H1 (cell line): ENCODE measurements around the gene SEMA4D. TPM values are rescaled to one million over a fixed set of nuclear protein-coding genes. Genes with fewer than 3 reads are reported as not detected.

ENCODE experiments used
- CTCF ChIA-PET: fragments of 300-600 bp; sonication (Branson Sonifier 250); formaldehyde crosslinking; loops from one replicate; lab custom pipeline; 2021; ENCODE audit not compliant: partially characterized antibody; lab: Charles Lee
- POLR2A ChIA-PET: fragments of 300-600 bp; sonication (Branson Sonifier 250); formaldehyde crosslinking; loops from one replicate; lab custom pipeline; 2021; ENCODE audit warnings: inconsistent platforms; ENCODE audit not compliant: partially characterized antibody; lab: Charles Lee
- DNase-seq, 2 experiments: peaks; one replicate each; pipeline versions ENCODE4 v3.0.0 to v3.0.0-alpha.2; 2010 to 2022; ENCODE audit warnings: low spot score in 2 of 2, low read depth in 1 of 2, mixed read lengths in 1 of 2
- FAIRE-seq: peaks from 2 replicates; lab custom pipeline; 2011; peaks lifted over from hg19 to GRCh38; lab: Jason Lieb, UNC
- H2AFZ ChIP-seq: 2 replicates; pipeline ENCODE4 v1.8.1; 2012; ENCODE audit warnings: low read length, inconsistent platforms
- H2AK5ac ChIP-seq: 2 replicates; pipeline ENCODE4 v1.6.1; 2013; ENCODE audit warnings: low read depth, low read length
- H2BK120ac ChIP-seq: replicated peaks from 2 replicates; pipeline ENCODE3; 2013; ENCODE audit warnings: low read depth, low read length, inconsistent platforms
- H2BK12ac ChIP-seq: 2 replicates; pipeline ENCODE4 v1.6.1; 2013; ENCODE audit warnings: low read depth, low read length
- H2BK15ac ChIP-seq: 2 replicates; pipeline ENCODE4 v1.6.1; 2013; ENCODE audit warnings: low read length
- H2BK20ac ChIP-seq: 2 replicates; pipeline ENCODE4 v1.6.1; 2013; ENCODE audit warnings: low read length
- H2BK5ac ChIP-seq: 2 replicates; pipeline ENCODE4 v1.6.1; 2013; ENCODE audit warnings: low read depth, low read length
- H3K14ac ChIP-seq: 2 replicates; pipeline ENCODE4 v1.6.1; 2013; ENCODE audit warnings: inconsistent platforms; ENCODE audit not compliant: insufficient read length
- H3K18ac ChIP-seq: 2 replicates; pipeline ENCODE4 v1.6.1; 2013; ENCODE audit warnings: low read length; ENCODE audit errors: extremely low read depth
- H3K23ac ChIP-seq: 2 replicates; pipeline ENCODE4 v1.6.1; 2013; ENCODE audit warnings: inconsistent platforms; ENCODE audit not compliant: insufficient read length
- H3K23me2 ChIP-seq: 2 replicates; pipeline ENCODE4 v1.6.1; 2013; ENCODE audit warnings: low read depth, low read length
- H3K27ac ChIP-seq: 2 replicates; pipeline ENCODE4 v1.6.1; 2011; ENCODE audit warnings: low read depth, low read length, inconsistent platforms
- H3K27me3 ChIP-seq, 4 experiments: replicated peaks in 1 of 4; 1 replicate in 1 of 4; 2 replicates in 3 of 4; pipeline versions ENCODE4 v1.6.1 to v1.8.1; 2011 to 2013; ENCODE audit warnings: low read length in 3 of 4, mild to moderate bottlenecking in 3 of 4, inconsistent platforms in 2 of 4, mixed read lengths in 2 of 4, moderate library complexity in 1 of 4; ENCODE audit not compliant: control insufficient read depth in 3 of 4, insufficient read depth in 3 of 4; ENCODE audit errors: extremely low read depth in 1 of 4
- H3K36me3 ChIP-seq, 4 experiments: 2 replicates each; pipeline versions ENCODE4 v1.6.1 to v1.8.1; 2011 to 2013; ENCODE audit warnings: mild to moderate bottlenecking in 4 of 4, low read length in 3 of 4, moderate library complexity in 2 of 4, control low read depth in 1 of 4, inconsistent platforms in 1 of 4; ENCODE audit not compliant: insufficient read depth in 4 of 4, control insufficient read depth in 2 of 4
- H3K4ac ChIP-seq: replicated peaks from 2 replicates; pipeline ENCODE3; 2013; ENCODE audit warnings: low read length, low read depth, mixed read lengths, inconsistent platforms; ENCODE audit not compliant: insufficient read length
- H3K4me1 ChIP-seq, 4 experiments: replicated peaks in 1 of 4; 1 replicate in 1 of 4; 2 replicates in 3 of 4; pipeline versions ENCODE4 v1.6.1 to v1.8.1; 2011 to 2013; ENCODE audit warnings: low read length in 3 of 4, inconsistent platforms in 2 of 4, mixed read lengths in 1 of 4; ENCODE audit not compliant: insufficient read depth in 4 of 4, control insufficient read depth in 3 of 4
- H3K4me2 ChIP-seq, 2 experiments: 2 replicates each; pipeline versions ENCODE4 v1.6.1 to v1.8.1; 2011 to 2013; ENCODE audit warnings: low read depth in 2 of 2, low read length in 2 of 2, control low read depth in 1 of 2, inconsistent platforms in 1 of 2, mild to moderate bottlenecking in 1 of 2; ENCODE audit not compliant: insufficient read depth in 1 of 2
- H3K4me3 ChIP-seq, 4 experiments: fragments of 200-600, 300-600 bp in 1 of 4; sonication (generic), shearing (Covaris generic), sonication (Bioruptor Twin) in 1 of 4; 2 replicates each; pipeline versions ENCODE4 v1.5.1 to v1.8.1; 2011 to 2016; ENCODE audit warnings: low read length in 4 of 4, low read depth in 3 of 4, control low read depth in 2 of 4, inconsistent platforms in 2 of 4, mild to moderate bottlenecking in 2 of 4, mixed read lengths in 1 of 4, moderate library complexity in 1 of 4; ENCODE audit not compliant: insufficient read depth in 2 of 4; ENCODE audit errors: extremely low read depth in 1 of 4
- H3K56ac ChIP-seq: replicated peaks from 2 replicates; pipeline ENCODE3; 2013; ENCODE audit warnings: low read depth, mild to moderate bottlenecking, mixed read lengths, low read length, inconsistent platforms; ENCODE audit not compliant: insufficient read length
- H3K79me1 ChIP-seq: 2 replicates; pipeline ENCODE4 v1.6.1; 2013; ENCODE audit warnings: low read depth, low read length, control low read depth
- H3K79me2 ChIP-seq, 2 experiments: 2 replicates each; pipeline versions ENCODE4 v1.6.1 to v1.8.1; 2012 to 2013; ENCODE audit warnings: low read length in 2 of 2, mild to moderate bottlenecking in 2 of 2, inconsistent platforms in 1 of 2; ENCODE audit not compliant: insufficient read depth in 2 of 2, control insufficient read depth in 1 of 2
- H3K9ac ChIP-seq, 4 experiments: replicated peaks in 1 of 4; 1 replicate in 1 of 4; 2 replicates in 3 of 4; pipeline versions ENCODE4 v1.6.1 to v1.8.1; 2011 to 2013; ENCODE audit warnings: low read depth in 3 of 4, low read length in 3 of 4, control low read depth in 2 of 4, mild to moderate bottlenecking in 2 of 4, moderate library complexity in 2 of 4, inconsistent platforms in 1 of 4; ENCODE audit errors: extremely low read depth in 1 of 4
- H3K9me3 ChIP-seq, 2 experiments: 2 replicates each; pipeline versions ENCODE4 v1.6.1 to v1.8.1; 2012 to 2013; ENCODE audit warnings: mild to moderate bottlenecking in 2 of 2, moderate library complexity in 2 of 2, control low read depth in 1 of 2, inconsistent platforms in 1 of 2, low read depth in 1 of 2, low read length in 1 of 2, mixed read lengths in 1 of 2; ENCODE audit not compliant: insufficient read depth in 2 of 2
- H4K20me1 ChIP-seq, 2 experiments: replicated peaks in 1 of 2; 2 replicates each; pipeline versions ENCODE3 to v1.8.1; 2011 to 2013; ENCODE audit warnings: inconsistent platforms in 2 of 2, low read length in 2 of 2, mild to moderate bottlenecking in 1 of 2; ENCODE audit not compliant: insufficient read depth in 2 of 2, control insufficient read depth in 1 of 2
- H4K5ac ChIP-seq: 2 replicates; pipeline ENCODE4 v1.6.1; 2013; ENCODE audit warnings: low read length, low read depth, mixed read lengths, inconsistent platforms; ENCODE audit not compliant: insufficient read length
- H4K8ac ChIP-seq: 2 replicates; pipeline ENCODE4 v1.8.0; 2013; ENCODE audit warnings: mild to moderate bottlenecking, moderate library complexity, low read length, inconsistent platforms; ENCODE audit not compliant: insufficient read depth; ENCODE audit errors: extremely low read depth
- H4K91ac ChIP-seq: replicated peaks from 2 replicates; pipeline ENCODE3; 2013; ENCODE audit warnings: low read length, mixed read lengths, inconsistent platforms; ENCODE audit not compliant: insufficient read length
- CHD1 ChIP-seq: IDR thresholded peaks from 2 replicates; pipeline ENCODE4 v1.6.1; 2012; ENCODE audit warnings: low read depth, low read length, improper control_type of control experiment
- CREB1 ChIP-seq: IDR thresholded peaks from 2 replicates; pipeline ENCODE4 v1.6.1; 2012; ENCODE audit warnings: inconsistent platforms
- PHF8 ChIP-seq: fragments of 200-600 bp; sonication (generic); conservative IDR thresholded peaks from 2 replicates; pipeline ENCODE4 v1.7.1; 2012; ENCODE audit warnings: low read depth, mild to moderate bottlenecking, inconsistent platforms, low read length, moderate library complexity
- RAD21 ChIP-seq, 2 experiments: IDR thresholded peaks in 1 of 2; conservative IDR thresholded peaks in 1 of 2; 2 replicates each; pipeline ENCODE4 v1.6.1; 2011; ENCODE audit warnings: low read depth in 2 of 2, low read length in 2 of 2, improper control_type of control experiment in 1 of 2, inconsistent platforms in 1 of 2, mild to moderate bottlenecking in 1 of 2, moderate library complexity in 1 of 2
- SIN3A ChIP-seq, 2 experiments: IDR thresholded peaks in 1 of 2; conservative IDR thresholded peaks in 1 of 2; 2 replicates each; pipeline ENCODE4 v1.6.1; 2011 to 2012; ENCODE audit warnings: low read length in 2 of 2, improper control_type of control experiment in 1 of 2, low read depth in 1 of 2, mild to moderate bottlenecking in 1 of 2
- TAF1 ChIP-seq: IDR thresholded peaks from 2 replicates; pipeline ENCODE4 v1.6.1; 2011; ENCODE audit warnings: mild to moderate bottlenecking, low read depth, low read length
- TAF7 ChIP-seq: optimal IDR thresholded peaks from 2 replicates; pipeline ENCODE3; 2011; ENCODE audit warnings: low read depth, mild to moderate bottlenecking, inconsistent platforms, low read length, moderate library complexity, borderline replicate concordance
- TCF12 ChIP-seq: IDR thresholded peaks from 2 replicates; pipeline ENCODE4 v1.6.1; 2011; ENCODE audit warnings: low read depth, mild to moderate bottlenecking, low read length
- WGBS, 2 experiments: shearing (Covaris generic) in 1 of 2; methylation state at CpG; one replicate each; pipeline versions ENCODE4 v1.1.6 to v1.1.7; 2013 to 2015; ENCODE audit warnings: low lambda C conversion rate in 2 of 2, mixed read lengths in 2 of 2, inconsistent platforms in 1 of 2, low coverage in 1 of 2, missing lambda C conversion rate in 1 of 2; ENCODE audit not compliant: insufficient replicate concordance in 2 of 2, insufficient coverage in 1 of 2, insufficient read length in 1 of 2; ENCODE audit errors: extremely low coverage in 1 of 2, missing lambda C conversion rate in 1 of 2; 5-methylcytosine and 5-hydroxymethylcytosine counted together
- polyA plus RNA-seq, 7 experiments: library from polyadenylated mRNA; depleted of rRNA in 3 of 7; stranded (reverse) in 5 of 7; unstranded in 2 of 7; fragments of >200 nt in 5 of 7; fragments of 200-250 nt in 2 of 7; gene quantifications; 1 replicate in 5 of 7; 2 replicates in 1 of 7; 4 replicates in 1 of 7; pipeline versions ENCODE4 v1.2.1 to v1.2.3, GENCODE V29; 2011 to 2013; ENCODE audit warnings: missing spikeins in 2 of 7, mixed read lengths in 2 of 7
- total RNA-seq: library from RNA; stranded (reverse); fragmentation: NEBNext Ultra II Directional; extraction: Animal tissue kit (Norgen Biotek cat#: 25700); gene quantifications from 2 replicates; pipeline ENCODE4 v1.2.1, GENCODE V29; 2021
- TF ChIP-seq, protein P1 (sequence below): IDR thresholded peaks from 2 replicates; pipeline ENCODE4 v1.6.1; 2012; ENCODE audit warnings: inconsistent platforms

SEMA4D gene
- total and polyA plus RNA-seq, 2 of the 8 experiments (the other 6 are each of a cell fraction or from before 2014, with no cell fraction given): 21.0 to 70.4 TPM

DNA sequence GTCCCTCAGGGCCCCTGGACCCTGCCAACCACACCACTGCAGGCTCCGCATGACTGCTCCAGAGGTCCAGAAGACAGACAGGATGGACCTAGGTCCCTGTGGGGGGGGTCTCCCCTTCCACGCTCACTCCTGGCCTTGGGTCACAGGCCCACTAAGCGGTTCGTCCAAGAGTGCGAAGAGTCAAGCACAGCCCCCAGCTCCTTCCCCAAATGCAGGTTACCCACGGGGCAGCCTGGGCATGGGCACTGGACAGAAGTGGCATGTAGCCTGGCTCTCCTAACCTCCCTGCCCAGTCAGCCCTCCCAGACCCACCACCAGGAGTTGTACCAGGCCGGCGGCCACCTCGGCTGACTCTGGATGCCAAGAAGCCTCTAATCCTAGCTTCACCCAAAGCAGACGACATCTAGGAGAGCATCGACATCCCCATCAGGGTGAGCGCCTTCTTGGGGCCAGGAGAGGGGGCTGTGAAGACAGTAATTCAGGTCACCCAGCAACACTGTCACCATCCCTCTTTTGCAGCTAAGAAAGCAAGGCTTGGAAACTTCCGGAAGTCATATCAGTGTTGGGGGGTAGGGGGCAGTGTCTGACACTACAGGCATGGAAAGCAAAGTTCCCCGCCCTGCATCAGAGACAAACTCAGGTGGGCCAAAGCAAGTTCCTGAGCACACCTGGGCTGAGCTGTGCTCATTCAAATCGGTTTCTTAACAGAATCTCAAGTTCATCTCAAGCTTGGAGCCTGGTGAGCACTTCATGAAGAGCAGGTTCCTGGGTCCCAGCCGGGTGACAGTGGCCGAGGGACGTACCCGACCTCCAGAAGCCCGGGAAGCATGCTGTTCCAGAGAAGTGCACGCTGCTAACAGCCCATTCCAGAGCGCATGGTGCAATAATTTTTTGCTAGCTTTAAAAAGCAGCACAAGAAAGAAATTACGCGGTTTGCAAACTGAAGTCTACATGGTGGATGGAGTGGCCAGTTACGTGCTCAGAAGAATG is 68.7 kb downstream of the SEMA4D start:
- H3K9ac ChIP-seq: no peak overlapping the region
- H3K4ac ChIP-seq: no peak overlapping the region
- POLR2A ChIA-PET: interaction anchor here (0.6 to 2.3 kb wide), 8 partner anchors 9 to 164 kb away, joined by 3 to 14 read pairs (median 3); no protein-coding TSS in a partner anchor
- peaks cover 0 to under 1% of the 10 kb centered on the region in 2 experiments; a peak in 1 of 4 replicates for H3K9me3 ChIP-seq
- H4K20me1 ChIP-seq: peaks cover 0 to 5% of the 10 kb centered on the region in 2 experiments
- H2BK12ac ChIP-seq: 0 out of 2 replicates have a peak overlapping the region, but pooled peaks have one; percentile 80
- H2AFZ ChIP-seq: no peak overlapping the region
- peaks cover 0 to 93% of the 10 kb centered on the region in 2 experiments; a peak in 2 of 4 replicates for H3K79me2 ChIP-seq
- no peak overlapping the region for H4K91ac ChIP-seq
- H2AK5ac ChIP-seq: no peak overlapping the region
- H2BK120ac ChIP-seq: no peak overlapping the region
- DNase-seq (peak; percentile 53 to 74), FAIRE-seq (peak; percentile 71)
- no peak overlapping the region for H3K4me2 ChIP-seq
- no peak overlapping the region for H4K5ac ChIP-seq
- peaks cover 36% of the 10 kb centered on the region for H3K79me1 ChIP-seq
- H3K23me2 ChIP-seq: no peaks in the 10 kb centered on the region
- peaks cover 9 to 30% (median 19%) of the 10 kb centered on the region in 4 experiments for H3K4me1 ChIP-seq
- peak overlapping the region; percentile 46; the same call in 1 of the 2 replicates for H2BK15ac ChIP-seq
- H2BK20ac ChIP-seq: no peak overlapping the region
- CTCF ChIA-PET: interaction anchor here (0.6 to 8.9 kb wide), 60 partner anchors 10 to 1205 kb away, joined by 3 to 147 read pairs (median 6); no protein-coding TSS in a partner anchor
- no peak overlapping the region for H2BK5ac ChIP-seq
- H3K14ac ChIP-seq: no peak overlapping the region
- H3K36me3 ChIP-seq: no peaks in the 10 kb centered on the region
- 0 out of 2 replicates have a peak overlapping the region, but pooled peaks have one; percentile 54 for H4K8ac ChIP-seq
- peak overlapping the region; percentile 14; the same call in 1 of the 2 replicates for H3K27ac ChIP-seq
- WGBS, 2 experiments: 88% methylated on average over 25 of the region's 25 CpGs; no CpG with 5 or more reads in 1 of the 2 experiments
- peak overlapping the region; percentile 28; the same call in 1 of the 2 replicates for H3K18ac ChIP-seq
- no peak overlapping the region for H3K4me3 ChIP-seq
- H3K23ac ChIP-seq: no peak overlapping the region
- H3K27me3 ChIP-seq: no peaks in the 10 kb centered on the region
- H3K56ac ChIP-seq: no peak overlapping the region
- 0 out of 2 replicates have a peak, but pooled peaks have one; percentile 11 for TF ChIP-seq CREB1
- no peak for TF ChIP-seq TAF1
- TF ChIP-seq, protein P1, sequence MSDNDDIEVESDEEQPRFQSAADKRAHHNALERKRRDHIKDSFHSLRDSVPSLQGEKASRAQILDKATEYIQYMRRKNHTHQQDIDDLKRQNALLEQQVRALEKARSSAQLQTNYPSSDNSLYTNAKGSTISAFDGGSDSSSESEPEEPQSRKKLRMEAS: no peak
- TF ChIP-seq SIN3A (conservative IDR thresholded peaks at IDR 0.05 in 1 of 2, IDR thresholded peaks at IDR 0.05 in 1 of 2; ENCODE audit: low read depth in 1 of 2, low read length in 2 of 2): peak in 1 of 2 experiments; percentile 26; a peak in 1 of 4 replicates
- no peak for TF ChIP-seq TAF7
- TF ChIP-seq PHF8: no peak
- no peak for TF ChIP-seq CHD1
- no peak for TF ChIP-seq TCF12
- peak; percentile 80 to 90 for TF ChIP-seq RAD21 (IDR thresholded peaks at IDR 0.05 in 1 of 2, conservative IDR thresholded peaks at IDR 0.05 in 1 of 2; ENCODE audit: low read depth in 2 of 2, low read length in 2 of 2)
